GM12874 (cell line): ENCODE data around the gene KCNK1.

ENCODE experiments used
- TF ChIP-seq, protein P1 (sequence below): IDR thresholded peaks from 2 replicates; pipeline ENCODE4 v1.5.1; 2011; ENCODE audit warnings: low read depth, mild to moderate bottlenecking, control low read depth, low read length, moderate library complexity; ENCODE audit not compliant: insufficient read depth

The KCNK1 gene

GRCh38 chr1:233654658-233655280 lies 40.9 kb downstream of the KCNK1 start:
- TF ChIP-seq, protein P1, sequence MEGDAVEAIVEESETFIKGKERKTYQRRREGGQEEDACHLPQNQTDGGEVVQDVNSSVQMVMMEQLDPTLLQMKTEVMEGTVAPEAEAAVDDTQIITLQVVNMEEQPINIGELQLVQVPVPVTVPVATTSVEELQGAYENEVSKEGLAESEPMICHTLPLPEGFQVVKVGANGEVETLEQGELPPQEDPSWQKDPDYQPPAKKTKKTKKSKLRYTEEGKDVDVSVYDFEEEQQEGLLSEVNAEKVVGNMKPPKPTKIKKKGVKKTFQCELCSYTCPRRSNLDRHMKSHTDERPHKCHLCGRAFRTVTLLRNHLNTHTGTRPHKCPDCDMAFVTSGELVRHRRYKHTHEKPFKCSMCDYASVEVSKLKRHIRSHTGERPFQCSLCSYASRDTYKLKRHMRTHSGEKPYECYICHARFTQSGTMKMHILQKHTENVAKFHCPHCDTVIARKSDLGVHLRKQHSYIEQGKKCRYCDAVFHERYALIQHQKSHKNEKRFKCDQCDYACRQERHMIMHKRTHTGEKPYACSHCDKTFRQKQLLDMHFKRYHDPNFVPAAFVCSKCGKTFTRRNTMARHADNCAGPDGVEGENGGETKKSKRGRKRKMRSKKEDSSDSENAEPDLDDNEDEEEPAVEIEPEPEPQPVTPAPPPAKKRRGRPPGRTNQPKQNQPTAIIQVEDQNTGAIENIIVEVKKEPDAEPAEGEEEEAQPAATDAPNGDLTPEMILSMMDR, result no peak

- TF ChIP-seq, protein P1, result no peak
Observed at GRCh38 chr1:233655301-233655740, 41.4 kb downstream of the KCNK1 start.

DNA sequence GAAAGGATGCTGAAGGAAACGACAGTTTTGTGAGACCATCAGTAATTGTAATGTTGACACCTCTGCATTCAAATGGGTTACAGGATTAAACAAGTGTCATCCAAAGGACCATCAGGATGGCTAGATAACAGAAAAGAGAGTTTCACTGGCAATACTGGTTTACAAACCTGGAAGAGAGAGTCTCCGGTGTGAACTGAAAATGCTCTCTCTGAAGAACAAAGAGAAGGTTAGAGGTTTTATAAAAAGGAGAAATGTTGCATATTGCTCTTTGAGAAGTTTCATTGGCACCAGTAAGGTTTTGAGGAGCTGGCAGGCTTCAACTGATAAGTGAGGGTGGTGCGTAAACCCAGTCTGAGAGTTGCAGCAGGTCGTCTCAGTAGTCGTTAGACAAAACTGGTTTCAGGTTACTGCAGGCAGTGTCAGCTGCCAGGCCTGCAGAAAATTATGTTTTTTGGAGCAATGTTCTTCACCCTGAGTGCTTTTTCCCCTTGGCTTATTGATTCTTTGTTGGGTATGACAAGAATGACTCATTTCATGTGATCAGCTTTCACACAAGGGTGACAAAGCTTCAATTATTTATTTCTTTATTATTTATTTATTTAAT lies 42.2 kb downstream of the KCNK1 start:
- TF ChIP-seq, protein P1, result no peak

- TF ChIP-seq, protein P1, result no peak
Observed at GRCh38 chr1:233656687-233657086, 42.8 kb downstream of the KCNK1 start.

- TF ChIP-seq, protein P1, result no peak
Observed at GRCh38 chr1:233657466-233657865, 43.6 kb downstream of the KCNK1 start.

DNA sequence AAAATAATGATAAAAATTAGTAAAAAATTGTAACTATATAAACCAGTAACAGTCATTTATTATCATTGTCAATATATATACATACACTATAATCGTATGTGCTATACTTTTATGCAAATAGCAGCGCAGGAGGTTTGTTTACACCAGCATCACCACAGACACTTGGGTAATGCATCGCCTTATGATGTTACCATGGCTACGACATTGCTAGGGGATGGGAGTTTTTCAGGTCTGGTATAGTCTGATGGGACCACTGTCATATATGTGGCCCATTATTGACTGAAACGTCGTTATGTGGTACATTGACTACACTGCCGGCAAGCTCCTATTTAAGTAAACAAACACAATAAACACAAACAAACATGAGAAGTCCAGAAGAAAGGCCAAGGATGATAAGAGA lies 45.6 kb downstream of the KCNK1 start:
- TF ChIP-seq, protein P1, result no peak

DNA sequence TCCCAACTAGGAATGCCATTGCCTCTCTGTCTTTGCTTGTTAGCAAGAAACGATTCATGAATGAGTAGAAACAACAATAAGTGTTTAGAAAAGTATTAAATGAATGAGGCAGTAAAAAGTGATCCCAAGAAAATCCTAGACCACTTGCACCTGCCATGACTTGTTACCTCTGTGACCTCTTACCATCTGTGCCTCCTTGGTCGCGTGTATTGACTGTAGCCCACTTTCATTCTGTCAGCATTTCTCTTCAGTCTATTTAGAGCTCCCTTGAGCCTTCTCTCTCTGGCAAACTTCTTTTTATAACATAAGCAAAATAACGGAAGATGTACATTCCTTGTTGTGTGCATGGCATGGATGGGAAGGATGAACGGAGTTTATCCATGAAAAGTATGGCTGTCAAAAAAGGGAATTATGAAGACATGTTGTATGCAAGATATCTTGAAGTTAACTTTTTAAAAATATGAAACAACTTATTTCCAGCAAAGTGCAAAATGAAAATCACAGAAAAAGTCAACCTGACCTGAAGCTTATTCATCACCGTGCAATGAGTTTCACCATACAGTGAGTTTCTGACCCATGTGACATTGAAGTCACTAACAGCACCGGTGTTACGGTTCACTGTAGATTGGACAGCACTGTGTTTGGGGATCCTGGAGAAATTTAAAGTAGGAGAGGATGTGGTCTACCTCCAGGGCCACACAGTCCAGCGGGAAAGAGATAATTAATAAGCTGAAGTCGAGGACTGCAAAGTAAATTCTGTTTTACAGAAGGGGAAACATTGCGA lies 47.7 kb downstream of the KCNK1 start:
- TF ChIP-seq, protein P1, result no peak
